GM06990 (cell line): Measurements from ENCODE around the gene BCAP31.

ENCODE experiments used
- DNase-seq: peaks from one replicate; pipeline ENCODE4 v3.0.0-alpha.2; 2011; ENCODE audit not compliant: insufficient read length; ENCODE audit errors: extremely low read depth
- H3K27me3 ChIP-seq: replicated peaks from 2 replicates; pipeline ENCODE4 v1.6.0; 2011; ENCODE audit warnings: low read length; ENCODE audit not compliant: control insufficient read depth, insufficient read depth
- H3K36me3 ChIP-seq: 2 replicates; pipeline ENCODE4 v1.5.1; 2011; ENCODE audit warnings: low read length; ENCODE audit not compliant: control insufficient read depth, insufficient read depth
- H3K4me3 ChIP-seq: replicated peaks from 2 replicates; pipeline ENCODE4 v1.5.1; 2011; ENCODE audit warnings: low read depth, mild to moderate bottlenecking, control low read depth, low read length
- TF ChIP-seq, protein P1 (sequence below): IDR thresholded peaks from 2 replicates; pipeline ENCODE4 v1.5.1; 2011; ENCODE audit warnings: low read length, control low read depth, mild to moderate bottlenecking, inconsistent platforms; ENCODE audit not compliant: insufficient read depth, poor library complexity, severe bottlenecking

The BCAP31 gene

DNA sequence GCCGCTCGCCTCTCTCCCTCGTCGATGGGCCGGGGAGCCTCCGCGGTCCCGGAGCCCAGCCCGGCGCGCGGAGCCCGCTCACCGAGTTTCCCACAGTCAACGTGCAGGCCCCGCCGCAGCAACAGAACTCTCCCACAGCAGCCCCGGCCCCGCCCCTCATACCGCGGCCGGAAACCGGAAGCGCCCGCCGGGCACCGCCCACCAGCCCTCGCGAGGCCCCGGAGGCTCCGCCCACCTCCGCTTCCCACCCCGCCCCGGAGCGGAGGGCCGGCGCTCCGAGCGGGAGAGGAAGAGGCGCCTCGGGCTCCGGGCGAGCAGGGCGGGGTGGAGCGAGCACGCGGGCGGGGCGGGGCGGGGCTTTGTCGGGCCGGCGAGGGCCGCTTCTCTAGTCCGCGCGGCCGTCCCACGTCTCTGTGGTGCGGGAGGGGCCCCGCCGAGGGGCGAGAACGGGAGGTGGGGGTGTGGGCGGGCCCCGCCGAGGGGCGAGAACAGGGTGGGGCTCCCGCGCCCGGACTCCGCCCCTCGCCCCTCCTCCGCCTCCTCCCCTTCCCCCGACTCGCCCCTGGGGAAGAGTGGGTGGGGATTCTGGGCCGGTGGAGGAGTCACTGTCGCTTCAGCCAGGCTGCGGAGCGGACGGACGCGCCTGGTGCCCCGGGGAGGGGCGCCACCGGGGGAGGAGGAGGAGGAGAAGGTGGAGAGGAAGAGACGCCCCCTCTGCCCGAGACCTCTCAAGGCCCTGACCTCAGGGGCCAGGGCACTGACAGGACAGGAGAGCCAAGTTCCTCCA, at the start of gene BCAP31, which contains the start of gene ABCD1:
Gene BCAP31 (minus strand): TSS at position 136 of the 787 bp plus-strand sequence. CDS start 1,143 bp downstream, outside the sequence.
Gene ABCD1 (plus strand): TSS at position 605 of the 787 bp plus-strand sequence. CDS start 411 bp downstream, outside the sequence.
- peaks cover 2% of the 10 kb centered on the region; the same call in 1 of the 2 replicates for H3K36me3 ChIP-seq
- TF ChIP-seq, protein P1, sequence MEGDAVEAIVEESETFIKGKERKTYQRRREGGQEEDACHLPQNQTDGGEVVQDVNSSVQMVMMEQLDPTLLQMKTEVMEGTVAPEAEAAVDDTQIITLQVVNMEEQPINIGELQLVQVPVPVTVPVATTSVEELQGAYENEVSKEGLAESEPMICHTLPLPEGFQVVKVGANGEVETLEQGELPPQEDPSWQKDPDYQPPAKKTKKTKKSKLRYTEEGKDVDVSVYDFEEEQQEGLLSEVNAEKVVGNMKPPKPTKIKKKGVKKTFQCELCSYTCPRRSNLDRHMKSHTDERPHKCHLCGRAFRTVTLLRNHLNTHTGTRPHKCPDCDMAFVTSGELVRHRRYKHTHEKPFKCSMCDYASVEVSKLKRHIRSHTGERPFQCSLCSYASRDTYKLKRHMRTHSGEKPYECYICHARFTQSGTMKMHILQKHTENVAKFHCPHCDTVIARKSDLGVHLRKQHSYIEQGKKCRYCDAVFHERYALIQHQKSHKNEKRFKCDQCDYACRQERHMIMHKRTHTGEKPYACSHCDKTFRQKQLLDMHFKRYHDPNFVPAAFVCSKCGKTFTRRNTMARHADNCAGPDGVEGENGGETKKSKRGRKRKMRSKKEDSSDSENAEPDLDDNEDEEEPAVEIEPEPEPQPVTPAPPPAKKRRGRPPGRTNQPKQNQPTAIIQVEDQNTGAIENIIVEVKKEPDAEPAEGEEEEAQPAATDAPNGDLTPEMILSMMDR = no peak
- peak; percentile 93 for DNase-seq

DNA sequence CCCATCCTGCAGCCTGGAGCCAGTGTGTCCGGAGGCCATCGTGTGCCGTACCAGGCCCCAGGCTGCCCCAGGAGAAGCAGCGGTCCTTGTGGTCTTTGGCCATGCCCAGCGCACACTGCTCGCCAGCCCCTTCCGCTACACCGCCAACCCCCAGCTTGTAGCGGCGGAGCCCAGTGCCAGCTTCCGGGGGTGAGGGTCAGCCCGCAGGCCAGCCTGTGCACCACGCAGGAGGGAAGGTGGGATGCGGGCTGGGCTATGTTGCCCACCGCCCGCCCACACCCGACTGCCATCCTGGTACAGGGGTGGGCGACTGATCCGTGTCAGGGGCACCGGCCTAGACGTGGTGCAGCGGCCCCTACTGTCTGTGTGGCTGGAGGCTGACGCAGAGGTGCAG, 49.0 kb upstream of the BCAP31 start:
- TF ChIP-seq, protein P1 = no peak
- no peak overlapping the region for H3K4me3 ChIP-seq
- H3K27me3 ChIP-seq = no peaks in the 10 kb centered on the region; the same call in 1 of the 2 replicates
- DNase-seq = no peak
- no peaks in the 10 kb centered on the region for H3K36me3 ChIP-seq

More for the DNA sequence above, at the start of gene BCAP31, which contains the start of gene ABCD1:
- peak within 1 kb of the TSS; percentile 79 for H3K4me3 ChIP-seq
- H3K27me3 ChIP-seq = no peaks in the 10 kb centered on the region

DNA sequence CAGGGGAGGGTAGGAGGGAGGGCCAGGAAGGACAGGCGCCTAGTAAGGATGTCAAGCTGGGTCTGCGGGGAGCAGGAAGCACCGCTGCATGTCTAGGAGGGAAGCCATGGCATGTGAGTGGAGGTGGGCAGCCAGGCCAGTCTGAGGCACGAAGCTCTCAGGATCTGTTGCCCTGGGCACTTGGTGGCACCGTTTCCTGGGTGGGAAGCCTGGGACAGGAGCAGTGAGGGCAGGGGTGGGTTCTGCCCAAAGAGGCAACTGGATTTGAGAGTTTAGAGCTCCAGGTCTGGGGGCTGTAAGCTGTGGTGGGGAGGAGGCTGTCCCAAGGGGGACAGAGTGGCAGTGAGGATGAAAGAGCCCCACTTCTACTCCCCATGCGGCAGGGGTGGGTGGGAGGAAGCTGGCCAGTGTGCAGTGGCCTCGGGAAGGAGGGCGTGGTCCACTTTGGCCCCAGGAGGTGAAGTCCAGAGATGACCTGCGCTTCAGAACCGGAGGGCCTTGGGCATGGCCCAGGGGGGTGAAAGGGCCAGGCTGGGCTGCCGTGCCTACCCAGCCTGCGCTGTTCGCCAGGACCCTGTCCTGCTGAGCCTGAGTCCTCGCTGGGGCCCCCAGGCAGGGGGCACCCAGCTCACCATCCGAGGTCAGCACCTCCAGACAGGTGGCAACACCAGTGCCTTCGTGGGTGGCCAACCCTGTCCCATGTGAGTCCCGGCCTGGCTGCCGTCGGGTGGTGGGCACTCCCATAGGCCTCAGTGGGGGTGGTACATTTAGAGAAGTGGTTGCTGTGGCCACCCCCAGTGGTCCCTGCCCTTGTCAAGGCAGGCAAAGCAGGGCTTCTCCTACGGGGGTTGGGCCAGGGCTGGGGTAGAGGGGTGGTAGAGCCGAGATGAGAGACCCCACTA, 48.4 kb upstream of the BCAP31 start:
- no peak for DNase-seq
- no peaks in the 10 kb centered on the region; the same call in 1 of the 2 replicates for H3K27me3 ChIP-seq
- H3K36me3 ChIP-seq = no peaks in the 10 kb centered on the region
- TF ChIP-seq, protein P1 = no peak
- no peak overlapping the region for H3K4me3 ChIP-seq

DNA sequence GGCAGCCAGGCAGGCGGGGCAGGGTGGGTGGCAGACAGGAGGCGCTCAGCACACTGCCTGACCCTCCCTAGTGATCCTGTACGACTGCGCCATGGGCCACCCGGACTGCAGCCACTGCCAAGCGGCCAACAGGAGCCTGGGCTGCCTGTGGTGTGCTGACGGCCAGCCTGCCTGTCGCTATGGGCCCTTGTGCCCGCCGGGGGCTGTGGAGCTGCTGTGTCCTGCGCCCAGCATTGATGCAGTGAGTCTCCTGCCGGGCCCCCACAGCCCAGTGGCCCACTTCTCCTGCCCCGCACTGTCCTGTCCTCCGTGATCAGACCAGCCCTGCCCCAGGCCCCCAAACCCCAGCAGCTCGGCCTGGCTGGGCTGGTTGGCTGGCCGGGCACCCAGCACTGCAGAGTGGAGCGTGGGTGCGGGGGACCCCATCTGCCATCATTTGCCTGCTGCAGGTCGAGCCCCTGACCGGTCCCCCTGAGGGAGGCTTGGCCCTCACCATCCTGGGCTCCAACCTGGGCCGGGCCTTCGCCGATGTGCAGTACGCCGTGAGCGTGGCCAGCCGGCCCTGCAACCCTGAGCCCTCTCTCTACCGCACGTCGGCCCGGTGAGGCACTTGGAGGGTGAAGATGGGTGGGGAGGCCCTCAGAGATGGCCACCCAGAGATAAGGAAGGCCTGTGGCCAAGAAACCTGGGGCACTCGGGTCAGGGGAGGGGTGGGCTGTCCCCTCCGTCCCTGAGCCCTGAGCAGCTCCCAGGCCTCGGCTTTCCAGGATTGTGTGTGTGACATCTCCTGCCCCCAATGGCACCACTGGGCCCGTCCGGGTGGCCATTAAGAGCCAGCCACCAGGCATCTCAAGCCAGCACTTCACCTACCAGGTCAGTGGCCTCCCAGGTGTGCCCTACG, 47.5 kb upstream of the BCAP31 start:
- peak; percentile 4 for DNase-seq
- TF ChIP-seq, protein P1 = no peak
- H3K4me3 ChIP-seq = no peak overlapping the region
- no peaks in the 10 kb centered on the region for H3K36me3 ChIP-seq
- no peaks in the 10 kb centered on the region for H3K27me3 ChIP-seq
